GM12892 (cell line): ENCODE data around the gene RILPL2.

Experiments
- POLR2A ChIP-seq: IDR thresholded peaks from 2 replicates; pipeline ENCODE4 v1.6.1; 2011; ENCODE audit warnings: low read depth, low read length, control low read depth
- POLR2AphosphoS5 ChIP-seq: IDR thresholded peaks from 2 replicates; pipeline ENCODE4 v1.6.1; 2011; ENCODE audit warnings: low read depth, low read length, control low read depth

DNA sequence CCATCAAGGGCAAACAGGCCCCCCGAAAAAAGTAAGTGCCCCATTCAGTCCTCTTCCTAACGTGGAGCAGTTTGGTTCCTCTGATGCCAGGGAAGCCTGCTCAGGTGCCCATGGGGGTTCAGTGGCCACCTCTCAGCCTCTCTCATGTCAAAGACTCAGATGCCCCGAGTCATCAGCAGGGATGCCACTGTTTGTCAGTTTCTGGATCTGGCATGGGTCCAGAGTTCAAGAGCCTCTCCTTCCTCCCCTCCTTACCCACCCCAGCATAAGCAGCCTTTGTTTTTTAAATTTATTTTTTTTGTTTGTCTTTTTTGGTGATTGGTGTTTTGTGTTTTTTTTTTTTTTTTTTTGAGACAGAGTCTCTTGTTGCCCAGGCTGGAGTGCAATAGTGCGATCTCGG lies 41.2 kb downstream of the RILPL2 start:
- no peak for TF ChIP-seq POLR2A
- no peak for TF ChIP-seq POLR2AphosphoS5
